ENCODE results near the gene SPPL3. TPM values are rescaled to one million over a fixed set of nuclear protein-coding genes. Genes with fewer than 3 reads are reported as not detected.

SPPL3 gene
- total and polyA plus RNA-seq, 2 experiments from 2014 or later, result 10.9 to 27.8 TPM

DNA sequence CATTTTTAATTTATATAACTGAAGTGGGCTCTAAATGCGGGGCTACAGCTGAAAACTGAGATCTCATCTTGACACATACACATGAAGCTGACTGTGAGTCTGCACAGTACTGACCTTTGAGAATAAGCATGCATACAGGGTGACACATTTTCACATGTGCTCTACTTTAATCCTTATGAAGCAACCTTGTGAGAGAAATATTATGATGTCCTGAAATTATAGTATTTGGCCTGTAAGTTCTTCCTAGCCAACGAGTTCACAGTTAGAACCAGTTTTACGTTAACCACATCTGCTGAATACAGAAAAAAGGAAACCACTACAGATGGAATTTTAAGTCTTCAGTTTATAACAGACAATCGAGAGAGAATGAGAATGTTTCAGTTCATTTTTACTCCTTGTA lies 70.3 kb downstream of the SPPL3 start:
- no peaks in the 10 kb centered on the region for H3K27me3 ChIP-seq (ENCODE audit: insufficient read depth)
- TF ChIP-seq NANOG (IDR thresholded peaks at IDR 0.05; ENCODE audit: borderline replicate concordance), result no peak
- TF ChIP-seq, protein P1, sequence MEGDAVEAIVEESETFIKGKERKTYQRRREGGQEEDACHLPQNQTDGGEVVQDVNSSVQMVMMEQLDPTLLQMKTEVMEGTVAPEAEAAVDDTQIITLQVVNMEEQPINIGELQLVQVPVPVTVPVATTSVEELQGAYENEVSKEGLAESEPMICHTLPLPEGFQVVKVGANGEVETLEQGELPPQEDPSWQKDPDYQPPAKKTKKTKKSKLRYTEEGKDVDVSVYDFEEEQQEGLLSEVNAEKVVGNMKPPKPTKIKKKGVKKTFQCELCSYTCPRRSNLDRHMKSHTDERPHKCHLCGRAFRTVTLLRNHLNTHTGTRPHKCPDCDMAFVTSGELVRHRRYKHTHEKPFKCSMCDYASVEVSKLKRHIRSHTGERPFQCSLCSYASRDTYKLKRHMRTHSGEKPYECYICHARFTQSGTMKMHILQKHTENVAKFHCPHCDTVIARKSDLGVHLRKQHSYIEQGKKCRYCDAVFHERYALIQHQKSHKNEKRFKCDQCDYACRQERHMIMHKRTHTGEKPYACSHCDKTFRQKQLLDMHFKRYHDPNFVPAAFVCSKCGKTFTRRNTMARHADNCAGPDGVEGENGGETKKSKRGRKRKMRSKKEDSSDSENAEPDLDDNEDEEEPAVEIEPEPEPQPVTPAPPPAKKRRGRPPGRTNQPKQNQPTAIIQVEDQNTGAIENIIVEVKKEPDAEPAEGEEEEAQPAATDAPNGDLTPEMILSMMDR (conservative IDR thresholded peaks at IDR 0.05; ENCODE audit: low read depth in 2 of 2), result no peak
- TF ChIP-seq, protein P2, sequence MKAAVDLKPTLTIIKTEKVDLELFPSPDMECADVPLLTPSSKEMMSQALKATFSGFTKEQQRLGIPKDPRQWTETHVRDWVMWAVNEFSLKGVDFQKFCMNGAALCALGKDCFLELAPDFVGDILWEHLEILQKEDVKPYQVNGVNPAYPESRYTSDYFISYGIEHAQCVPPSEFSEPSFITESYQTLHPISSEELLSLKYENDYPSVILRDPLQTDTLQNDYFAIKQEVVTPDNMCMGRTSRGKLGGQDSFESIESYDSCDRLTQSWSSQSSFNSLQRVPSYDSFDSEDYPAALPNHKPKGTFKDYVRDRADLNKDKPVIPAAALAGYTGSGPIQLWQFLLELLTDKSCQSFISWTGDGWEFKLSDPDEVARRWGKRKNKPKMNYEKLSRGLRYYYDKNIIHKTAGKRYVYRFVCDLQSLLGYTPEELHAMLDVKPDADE (IDR thresholded peaks at IDR 0.05), result no peak
- TF ChIP-seq CREB1 (CRISPR knock-in tag; IDR thresholded peaks at IDR 0.05; ENCODE audit: low read depth), result no peak
- no peak for TF ChIP-seq ZNF114 (CRISPR knock-in tag; IDR thresholded peaks at IDR 0.05)
- TF ChIP-seq STAT1 (IDR thresholded peaks at IDR 0.05; ENCODE audit: unreplicated experiment), result no peak
- H3K36me3 Mint-ChIP-seq (ENCODE audit: low read depth), result peaks cover 6% of the 10 kb centered on the region
- H3K27ac Mint-ChIP-seq, result no peak overlapping the region
- H3F3A ChIP-seq (replicated peaks; ENCODE audit: low read depth), result no peaks in the 10 kb centered on the region; the same call in 1 of the 2 replicates
- peaks cover 2% of the 10 kb centered on the region; the same call in 2 of the 3 replicates for H3K9me3 Mint-ChIP-seq
- ATAC-seq (no peak), DNase-seq (ENCODE audit: low spot score) (no peak)
- H2AFZ ChIP-seq, result no peak overlapping the region
- peaks cover 25% of the 10 kb centered on the region for H3K4me1 Mint-ChIP-seq
- no peaks in the 10 kb centered on the region for H3K36me3 ChIP-seq (ENCODE audit: insufficient read depth)
- H3K4me2 ChIP-seq, result no peak overlapping the region
- H4K20me1 ChIP-seq (replicated peaks; ENCODE audit: insufficient read depth), result peaks cover 28% of the 10 kb centered on the region
- H3K4me3 Mint-ChIP-seq, result no peak overlapping the region
- no peaks in the 10 kb centered on the region; the same call in 1 of the 2 replicates for H3K9me2 ChIP-seq (ENCODE audit: insufficient read depth)
- H3K79me2 ChIP-seq (replicated peaks; ENCODE audit: insufficient read depth), result peaks cover 73% of the 10 kb centered on the region
- H3K27me3 Mint-ChIP-seq (ENCODE audit: insufficient read depth, low read depth, poor library complexity), result no peaks in the 10 kb centered on the region
- H3K4me3 ChIP-seq, result no peak overlapping the region
- no peak overlapping the region for H3K27ac ChIP-seq (ENCODE audit: low read depth)
- 0 out of 2 replicates have a peak, but pooled peaks cover 12% of the 10 kb centered on the region for H3K4me1 ChIP-seq (ENCODE audit: insufficient read depth)

DNA sequence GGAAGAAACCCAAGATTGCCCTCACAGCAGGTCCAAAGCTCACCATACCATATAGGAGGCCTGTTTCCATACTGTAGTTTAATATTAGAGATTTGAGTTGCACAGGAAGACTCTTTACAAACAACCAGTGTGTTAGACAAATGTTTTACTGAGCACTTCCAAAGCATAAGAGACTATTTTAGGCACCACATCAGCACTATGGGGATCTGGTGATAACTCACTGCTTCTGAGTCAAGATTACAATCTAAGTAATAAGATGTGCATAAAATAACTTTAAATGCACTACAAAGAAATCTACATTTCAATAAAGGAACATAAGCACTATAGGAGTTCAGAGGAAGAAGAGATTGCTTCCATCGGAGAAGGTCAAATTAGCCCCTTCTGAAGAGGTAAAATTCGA lies 71.4 kb downstream of the SPPL3 start:
- DNase-seq (ENCODE audit: low spot score), result no peak
- peaks cover 2% of the 10 kb centered on the region; the same call in 2 of the 3 replicates for H3K9me3 Mint-ChIP-seq
- H3K27me3 ChIP-seq (ENCODE audit: insufficient read depth), result no peaks in the 10 kb centered on the region
- no peak overlapping the region for H3K4me3 ChIP-seq
- ATAC-seq, result no peak
- no peak overlapping the region for H3K4me2 ChIP-seq
- no peak overlapping the region for H2AFZ ChIP-seq
- no peaks in the 10 kb centered on the region; the same call in 1 of the 2 replicates for H3K9me2 ChIP-seq (ENCODE audit: insufficient read depth)
- H3F3A ChIP-seq (replicated peaks; ENCODE audit: low read depth), result no peaks in the 10 kb centered on the region; the same call in 1 of the 2 replicates
- H3K36me3 ChIP-seq (ENCODE audit: insufficient read depth), result no peaks in the 10 kb centered on the region
- H3K27me3 Mint-ChIP-seq (ENCODE audit: insufficient read depth, low read depth, poor library complexity), result no peaks in the 10 kb centered on the region
- no peak overlapping the region for H3K4me3 Mint-ChIP-seq
- H4K20me1 ChIP-seq (replicated peaks; ENCODE audit: insufficient read depth), result peaks cover 18% of the 10 kb centered on the region; the same call in 1 of the 2 replicates
- no peak overlapping the region for H3K27ac Mint-ChIP-seq
- 0 out of 2 replicates have a peak, but pooled peaks cover 12% of the 10 kb centered on the region for H3K4me1 ChIP-seq (ENCODE audit: insufficient read depth)
- peaks cover 73% of the 10 kb centered on the region for H3K79me2 ChIP-seq (replicated peaks; ENCODE audit: insufficient read depth)
- no peak overlapping the region for H3K27ac ChIP-seq (ENCODE audit: low read depth)
- H3K36me3 Mint-ChIP-seq (ENCODE audit: low read depth), result peaks cover 6% of the 10 kb centered on the region
- H3K4me1 Mint-ChIP-seq, result peaks cover 25% of the 10 kb centered on the region
- no peak for TF ChIP-seq EZH2 (IDR thresholded peaks at IDR 0.05; ENCODE audit: low read depth, unreplicated experiment)
- no peak for TF ChIP-seq ZNF331 (CRISPR knock-in tag; IDR thresholded peaks at IDR 0.05; ENCODE audit: low read depth)
- TF ChIP-seq, protein P3, sequence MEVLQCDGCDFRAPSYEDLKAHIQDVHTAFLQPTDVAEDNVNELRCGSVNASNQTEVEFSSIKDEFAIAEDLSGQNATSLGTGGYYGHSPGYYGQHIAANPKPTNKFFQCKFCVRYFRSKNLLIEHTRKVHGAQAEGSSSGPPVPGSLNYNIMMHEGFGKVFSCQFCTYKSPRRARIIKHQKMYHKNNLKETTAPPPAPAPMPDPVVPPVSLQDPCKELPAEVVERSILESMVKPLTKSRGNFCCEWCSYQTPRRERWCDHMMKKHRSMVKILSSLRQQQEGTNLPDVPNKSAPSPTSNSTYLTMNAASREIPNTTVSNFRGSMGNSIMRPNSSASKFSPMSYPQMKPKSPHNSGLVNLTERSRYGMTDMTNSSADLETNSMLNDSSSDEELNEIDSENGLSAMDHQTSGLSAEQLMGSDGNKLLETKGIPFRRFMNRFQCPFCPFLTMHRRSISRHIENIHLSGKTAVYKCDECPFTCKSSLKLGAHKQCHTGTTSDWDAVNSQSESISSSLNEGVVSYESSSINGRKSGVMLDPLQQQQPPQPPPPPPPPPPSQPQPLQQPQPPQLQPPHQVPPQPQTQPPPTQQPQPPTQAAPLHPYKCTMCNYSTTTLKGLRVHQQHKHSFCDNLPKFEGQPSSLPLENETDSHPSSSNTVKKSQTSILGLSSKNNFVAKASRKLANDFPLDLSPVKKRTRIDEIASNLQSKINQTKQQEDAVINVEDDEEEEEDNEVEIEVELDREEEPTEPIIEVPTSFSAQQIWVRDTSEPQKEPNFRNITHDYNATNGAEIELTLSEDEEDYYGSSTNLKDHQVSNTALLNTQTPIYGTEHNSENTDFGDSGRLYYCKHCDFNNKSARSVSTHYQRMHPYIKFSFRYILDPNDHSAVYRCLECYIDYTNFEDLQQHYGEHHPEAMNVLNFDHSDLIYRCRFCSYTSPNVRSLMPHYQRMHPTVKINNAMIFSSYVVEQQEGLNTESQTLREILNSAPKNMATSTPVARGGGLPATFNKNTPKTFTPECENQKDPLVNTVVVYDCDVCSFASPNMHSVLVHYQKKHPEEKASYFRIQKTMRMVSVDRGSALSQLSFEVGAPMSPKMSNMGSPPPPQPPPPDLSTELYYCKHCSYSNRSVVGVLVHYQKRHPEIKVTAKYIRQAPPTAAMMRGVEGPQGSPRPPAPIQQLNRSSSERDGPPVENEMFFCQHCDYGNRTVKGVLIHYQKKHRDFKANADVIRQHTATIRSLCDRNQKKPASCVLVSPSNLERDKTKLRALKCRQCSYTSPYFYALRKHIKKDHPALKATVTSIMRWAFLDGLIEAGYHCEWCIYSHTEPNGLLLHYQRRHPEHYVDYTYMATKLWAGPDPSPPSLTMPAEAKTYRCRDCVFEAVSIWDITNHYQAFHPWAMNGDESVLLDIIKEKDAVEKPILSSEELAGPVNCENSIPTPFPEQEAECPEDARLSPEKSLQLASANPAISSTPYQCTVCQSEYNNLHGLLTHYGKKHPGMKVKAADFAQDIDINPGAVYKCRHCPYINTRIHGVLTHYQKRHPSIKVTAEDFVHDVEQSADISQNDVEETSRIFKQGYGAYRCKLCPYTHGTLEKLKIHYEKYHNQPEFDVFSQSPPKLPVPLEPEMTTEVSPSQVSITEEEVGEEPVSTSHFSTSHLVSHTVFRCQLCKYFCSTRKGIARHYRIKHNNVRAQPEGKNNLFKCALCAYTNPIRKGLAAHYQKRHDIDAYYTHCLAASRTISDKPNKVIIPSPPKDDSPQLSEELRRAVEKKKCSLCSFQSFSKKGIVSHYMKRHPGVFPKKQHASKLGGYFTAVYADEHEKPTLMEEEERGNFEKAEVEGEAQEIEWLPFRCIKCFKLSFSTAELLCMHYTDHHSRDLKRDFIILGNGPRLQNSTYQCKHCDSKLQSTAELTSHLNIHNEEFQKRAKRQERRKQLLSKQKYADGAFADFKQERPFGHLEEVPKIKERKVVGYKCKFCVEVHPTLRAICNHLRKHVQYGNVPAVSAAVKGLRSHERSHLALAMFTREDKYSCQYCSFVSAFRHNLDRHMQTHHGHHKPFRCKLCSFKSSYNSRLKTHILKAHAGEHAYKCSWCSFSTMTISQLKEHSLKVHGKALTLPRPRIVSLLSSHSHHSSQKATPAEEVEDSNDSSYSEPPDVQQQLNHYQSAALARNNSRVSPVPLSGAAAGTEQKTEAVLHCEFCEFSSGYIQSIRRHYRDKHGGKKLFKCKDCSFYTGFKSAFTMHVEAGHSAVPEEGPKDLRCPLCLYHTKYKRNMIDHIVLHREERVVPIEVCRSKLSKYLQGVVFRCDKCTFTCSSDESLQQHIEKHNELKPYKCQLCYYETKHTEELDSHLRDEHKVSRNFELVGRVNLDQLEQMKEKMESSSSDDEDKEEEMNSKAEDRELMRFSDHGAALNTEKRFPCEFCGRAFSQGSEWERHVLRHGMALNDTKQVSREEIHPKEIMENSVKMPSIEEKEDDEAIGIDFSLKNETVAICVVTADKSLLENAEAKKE (CRISPR knock-in tag; IDR thresholded peaks at IDR 0.05), result no peak
- no peak for TF ChIP-seq JUNB (IDR thresholded peaks at IDR 0.05; ENCODE audit: unreplicated experiment)

Measured in GM23338 (cell line).